OCI-LY7 (cell line): ENCODE results near the gene BACH2. TPM values are rescaled to one million over a fixed set of nuclear protein-coding genes. Genes with fewer than 3 reads are reported as not detected.

Experiments
- BruUV-seq: library from RNA; stranded (reverse); fragments of 400-500 nt; replicated peaks from 2 replicates; lab custom pipeline; 2021; lab: Mats Ljungman, UMichigan
- CTCF ChIA-PET: fragments of 300-600 bp; sonication (Branson Sonifier 250); formaldehyde crosslinking; loops from one replicate; lab custom pipeline; 2022; ENCODE audit warnings: antibody characterized with exemption; ENCODE audit not compliant: unreplicated experiment; lab: Charles Lee
- POLR2A ChIA-PET: fragments of 300-600 bp; sonication (Branson Sonifier 250); formaldehyde crosslinking; loops from one replicate; lab custom pipeline; 2022; ENCODE audit warnings: antibody characterized with exemption; lab: Charles Lee
- DNase-seq: peaks from one replicate; pipeline ENCODE4 v3.0.0-alpha.2; 2015; ENCODE audit warnings: low spot score
- H2AFZ ChIP-seq: fragments of 200-600 bp; sonication (generic), shearing (Covaris generic); 2 replicates; pipeline ENCODE4 v1.6.1; 2014; ENCODE audit warnings: mild to moderate bottlenecking, antibody characterized with exemption, low read length, moderate library complexity
- H3K27ac ChIP-seq: fragments of 200-600 bp; sonication (generic); 2 replicates; pipeline ENCODE4 v1.5.1; 2014; ENCODE audit warnings: mixed run types, low read depth, mild to moderate bottlenecking, moderate library complexity, low read length, inconsistent platforms; ENCODE audit not compliant: poor library complexity, severe bottlenecking
- H3K36me3 ChIP-seq: fragments of 200-600 bp; sonication (generic); 2 replicates; pipeline ENCODE4 v1.6.1; 2014; ENCODE audit warnings: mild to moderate bottlenecking, antibody characterized with exemption, low read length, moderate library complexity, mixed read lengths; ENCODE audit not compliant: insufficient read depth
- H3K4me1 ChIP-seq: fragments of 200-600 bp; sonication (generic); 2 replicates; pipeline ENCODE4 v1.5.1; 2014; ENCODE audit warnings: mild to moderate bottlenecking, low read length; ENCODE audit not compliant: insufficient read depth, poor library complexity, severe bottlenecking
- H3K4me2 ChIP-seq: fragments of 200-600 bp; sonication (generic); 2 replicates; pipeline ENCODE4 v1.6.1; 2014; ENCODE audit warnings: mild to moderate bottlenecking, low read length
- H3K4me3 ChIP-seq: fragments of 200-600 bp; sonication (generic); 2 replicates; pipeline ENCODE4 v1.5.1; 2014; ENCODE audit warnings: mild to moderate bottlenecking, low read depth, low read length; ENCODE audit not compliant: poor library complexity, severe bottlenecking
- H3K79me2 ChIP-seq: fragments of 200-600 bp; sonication (generic); 2 replicates; pipeline ENCODE4 v1.6.1; 2016; ENCODE audit warnings: low read depth, mild to moderate bottlenecking, low read length, moderate library complexity, mixed read lengths; ENCODE audit not compliant: insufficient read depth
- H3K9me2 ChIP-seq: fragments of 200-600 bp; sonication (generic); 2 replicates; pipeline ENCODE4 v1.6.1; 2016; ENCODE audit warnings: mild to moderate bottlenecking, low read length, mixed read lengths; ENCODE audit not compliant: insufficient read depth
- H3K9me3 ChIP-seq: fragments of 200-600 bp; sonication (generic); 2 replicates; pipeline ENCODE4 v1.6.1; 2014; ENCODE audit warnings: mild to moderate bottlenecking, mixed run types, low read length, mixed read lengths
- H4K20me1 ChIP-seq: fragments of 200-600 bp; sonication (generic); 2 replicates; pipeline ENCODE4 v1.6.1; 2014; ENCODE audit warnings: mild to moderate bottlenecking, antibody characterized with exemption, low read length, moderate library complexity, mixed read lengths; ENCODE audit not compliant: insufficient read depth
- CTCF ChIP-seq: fragments of 200-600 bp; sonication (generic); conservative IDR thresholded peaks from 2 replicates; pipeline ENCODE4 v1.5.1; 2014; ENCODE audit warnings: mild to moderate bottlenecking, antibody characterized with exemption, low read length, moderate library complexity, mixed read lengths
- EZH2phosphoT487 ChIP-seq: fragments of 200-600 bp; sonication (generic); IDR thresholded peaks from 2 replicates; pipeline ENCODE4 v1.6.1; 2018; ENCODE audit warnings: low read depth, borderline replicate concordance, mild to moderate bottlenecking, mixed run types, antibody characterized with exemption, low read length, moderate library complexity, mixed read lengths
- intact Hi-C: fragments of 100-400 bp; cut with micrococcal nuclease; formaldehyde crosslinking; loops from one replicate; pipeline ENCODE4 v1.10.0; 2022; ENCODE audit not compliant: unreplicated experiment
- total RNA-seq, 2 experiments: library from RNA; depleted of rRNA in 1 of 2; stranded (reverse); fragments of >200 nt in 1 of 2; shearing (Covaris generic) in 1 of 2; gene quantifications; 2 replicates each; pipeline ENCODE4 v1.2.3, GENCODE V29; 2014 to 2022

BACH2 gene
- total RNA-seq, 2 experiments from 2014 or later, result 92.0 to 163 TPM

- POLR2A ChIA-PET, result interaction anchor here (0.7 to 1.0 kb wide), 2 partner anchors 106 to 138 kb away, joined by 3 read pairs; no protein-coding TSS in a partner anchor
- Histone ChIP-seq H3K9me3 (no peaks in the 10 kb centered on the region), H3K4me3 (no peak overlapping the region), H3K27ac (no peak overlapping the region), H3K4me1 (peaks cover 4% of the 10 kb centered on the region), H3K9me2 (no peaks in the 10 kb centered on the region), H3K79me2 (peaks cover 52% of the 10 kb centered on the region), H3K4me2 (no peak overlapping the region), H3K36me3 (peaks cover 16% of the 10 kb centered on the region; the same call in 1 of the 2 replicates), H4K20me1 (no peaks in the 10 kb centered on the region), H2AFZ (no peak overlapping the region)
- no TSS peak for BruUV-seq
- intact Hi-C loops, result no loop called here
- no peak for DNase-seq
- TF ChIP-seq CTCF (no peak), EZH2phosphoT487 (no peak)
- CTCF ChIA-PET, result no interaction called here
Observed at GRCh38 chr6:90095145-90095544, 201.5 kb downstream of the BACH2 start.

- BruUV-seq, result no TSS peak
- H3K4me2 ChIP-seq, result no peak overlapping the region
- no peaks in the 10 kb centered on the region for H4K20me1 ChIP-seq
- H3K36me3 ChIP-seq, result peaks cover 25% of the 10 kb centered on the region
- no peak overlapping the region for H2AFZ ChIP-seq
- H3K4me3 ChIP-seq, result no peak overlapping the region
- peaks cover 55% of the 10 kb centered on the region for H3K79me2 ChIP-seq
- CTCF ChIA-PET, result no interaction called here
- TF ChIP-seq EZH2phosphoT487, result no peak
- TF ChIP-seq CTCF, result no peak
- POLR2A ChIA-PET, result interaction anchor here (0.5 to 0.6 kb wide), 2 partner anchors 10 to 151 kb away, joined by 3 to 4 read pairs; no protein-coding TSS in a partner anchor
- no peak for DNase-seq
- no peak overlapping the region for H3K27ac ChIP-seq
- peaks cover 2% of the 10 kb centered on the region for H3K4me1 ChIP-seq
- no peaks in the 10 kb centered on the region for H3K9me3 ChIP-seq
- no peaks in the 10 kb centered on the region for H3K9me2 ChIP-seq
- intact Hi-C loops, result no loop called here
Observed at GRCh38 chr6:90093558-90094073, 203.0 kb downstream of the BACH2 start.

- CTCF ChIA-PET, result no interaction called here
Observed at GRCh38 chr6:90090866-90091265, 205.8 kb downstream of the BACH2 start.

More at GRCh38 chr6:90090866-90091265, 205.8 kb downstream of the BACH2 start:
- H3K9me2 ChIP-seq, result no peaks in the 10 kb centered on the region
- H3K27ac ChIP-seq, result no peak overlapping the region
- TF ChIP-seq CTCF (no peak), EZH2phosphoT487 (no peak)
- no peaks in the 10 kb centered on the region for H4K20me1 ChIP-seq
- intact Hi-C loops, result no loop called here
- DNase-seq, result no peak
- BruUV-seq, result no TSS peak
- H3K4me1 ChIP-seq, result no peaks in the 10 kb centered on the region
- H3K36me3 ChIP-seq, result peaks cover 53% of the 10 kb centered on the region
- no peak overlapping the region for H3K4me2 ChIP-seq
- POLR2A ChIA-PET, result interaction anchor here (1.2 to 1.7 kb wide), 2 partner anchors 8 to 14 kb away, joined by 6 to 10 read pairs; no protein-coding TSS in a partner anchor
- H3K9me3 ChIP-seq, result no peaks in the 10 kb centered on the region
- H2AFZ ChIP-seq, result no peak overlapping the region
- peaks cover 55% of the 10 kb centered on the region for H3K79me2 ChIP-seq
- no peak overlapping the region for H3K4me3 ChIP-seq
